Pancreas (tissue), 10 donors: ENCODE measurements around the gene ADAMTS14. TPM values are rescaled to one million over a fixed set of nuclear protein-coding genes. Genes with fewer than 3 reads are reported as not detected.

ENCODE experiments used
- ATAC-seq, 4 donors: fragments of 200-7000 bp; cut with Tn5 transposase; one replicate each; pipeline versions ENCODE4 v1.8.0 to v1.9.1; 2020; ENCODE audit warnings: mild to moderate bottlenecking in 4 of 4, moderate library complexity in 4 of 4
- DNase-seq, 6 donors: peaks; one replicate each; pipeline ENCODE4 v3.0.0-alpha.2; 2020
- FAIRE-seq: peaks from 2 replicates; lab custom pipeline; 2012; peaks lifted over from hg19 to GRCh38; lab: Jason Lieb, UNC
- H3K27ac ChIP-seq, 4 donors: fragments of 200-600 bp; sonication (generic); 1 replicate in 3 of 4; 2 replicates in 1 of 4; pipeline versions ENCODE4 v1.5.0 to v1.8.0; 2020
- H3K27me3 ChIP-seq, 4 donors: fragments of 200-600 bp; one replicate each; pipeline ENCODE4 v1.8.0; 2021
- H3K36me3 ChIP-seq, 3 donors: fragments of 200-600 bp; sonication (generic) in 1 of 3; one replicate each; pipeline versions ENCODE4 v1.5.0 to v1.8.0; 2020 to 2021
- H3K4me1 ChIP-seq, 3 donors: fragments of 200-600 bp; one replicate each; pipeline ENCODE4 v1.8.0; 2021
- H3K4me3 ChIP-seq, 4 donors: fragments of 200-600 bp; sonication (generic) in 2 of 4; one replicate each; pipeline versions ENCODE4 v1.5.0 to v1.8.0; 2020 to 2021
- H3K9me3 ChIP-seq, 4 donors: fragments of 200-600 bp; one replicate each; pipeline ENCODE4 v1.8.0; 2021
- WGBS, 2 donors: extraction: QIAGEN DNeasy Blood & Tissue Kit; methylation state at CpG; one replicate each; pipeline ENCODE4 v1.1.7; 2013; 5-methylcytosine and 5-hydroxymethylcytosine counted together
- intact Hi-C, 3 donors: fragments of 100-400 bp; cut with DNase I; formaldehyde crosslinking; loops; one replicate each; pipeline versions ENCODE4 v1.11.1 to v1.14.2; 2022
- polyA plus RNA-seq, 2 donors: library from polyadenylated mRNA; stranded (reverse); fragments of 200-250 nt; gene quantifications; one replicate each; pipeline ENCODE4 v1.2.3, GENCODE V29; 2013
- total RNA-seq, 6 donors: library from RNA; stranded (reverse); fragmentation: NEBNext Ultra II Directional in 4 of 6; extraction: Animal tissue kit (Norgen Biotek cat#: 25700) in 4 of 6; gene quantifications; one replicate each; pipeline versions ENCODE4 v1.2.1 to v1.2.4, GENCODE V29; 2021 to 2023
- TF ChIP-seq, protein P1 (sequence below), 4 donors: fragments of 200-600 bp; sonication (generic) in 3 of 4; IDR thresholded peaks; one replicate each; pipeline versions ENCODE4 v1.5.0 to v1.8.0; 2021; ENCODE audit warnings: antibody characterized with exemption in 4 of 4
- donor health status: healthy with polysubstance abuse.
- donor health status: DM: no; HTN: no; CAD: no; lungs with moderate emphysema.
- donor health status: DM: no; HTN: no; CAD: no.
- donor health status: control.
- donor health status: control.
- donor health status: Bipolar disorder and iron deficiency.
- donor health status: DM: yes; HTN: yes; CAD: no.
- donor health status: DM: no; HTN: no; CAD: no.
- donor health status: DM: no; HTN: no; CAD: no.
- donor health status: DM: yes; HTN: yes; CAD: no.

ADAMTS14 gene
- total and polyA plus RNA-seq, 8 donors, result 0.06 to 2.2 (median 0.23) TPM; not detected in 2

DNA sequence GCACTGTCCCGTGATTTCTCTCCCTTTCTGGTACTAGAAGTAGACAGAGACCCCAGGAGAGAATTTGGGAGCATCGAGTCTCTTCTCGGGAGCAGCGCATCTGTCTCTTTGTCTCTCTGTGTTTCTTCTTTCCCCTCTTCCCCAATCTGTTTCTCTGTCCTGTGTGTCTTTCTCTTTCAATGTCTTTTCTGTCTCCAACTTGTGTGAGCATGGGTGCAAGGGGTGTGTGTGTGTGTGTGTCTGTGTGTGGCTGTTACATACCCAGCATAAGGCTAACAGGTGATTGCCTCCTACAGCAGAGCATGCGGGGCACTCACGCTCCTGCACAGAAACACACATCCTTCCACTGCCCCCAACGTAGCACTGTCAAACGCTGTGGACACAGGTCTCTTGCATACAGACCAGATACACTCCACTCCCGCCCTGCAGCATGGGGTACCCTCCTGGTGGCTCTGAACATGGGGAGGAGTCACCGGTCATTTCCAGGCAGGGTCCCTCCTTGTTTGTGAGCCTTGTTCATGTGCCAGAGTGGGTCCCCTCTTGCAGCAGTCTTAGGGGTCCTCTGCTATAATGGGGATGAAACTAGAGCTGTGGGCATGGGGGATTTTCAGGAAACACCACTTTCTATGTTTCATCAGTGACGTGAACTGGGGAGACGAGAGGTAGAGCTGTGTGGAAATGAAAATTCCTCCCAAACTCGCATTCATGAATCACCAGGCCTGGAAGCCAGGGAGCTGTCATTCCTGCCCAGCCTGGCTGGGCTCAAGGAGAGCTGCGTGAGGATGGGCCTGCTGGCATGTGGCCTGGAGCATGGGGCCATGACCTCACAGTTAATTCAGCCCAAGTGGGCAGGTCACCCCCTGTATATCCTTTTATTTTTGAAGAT is 980 bp downstream of the ADAMTS14 start:
- ATAC-seq, result peak in 2 of 4 donors; percentile 38 to 52
- FAIRE-seq, result no peak
- no peak overlapping the region for H3K27ac ChIP-seq

GRCh38 chr10:70673929-70674559 is 1.7 kb downstream of the ADAMTS14 start:
- FAIRE-seq (no peak), DNase-seq (no peak), ATAC-seq (no peak)
- no peaks in the 10 kb centered on the region for H3K9me3 ChIP-seq
- 38 to 39% methylated on average over 11 of the region's 11 CpGs for WGBS, 2 donors
- TF ChIP-seq, protein P1, sequence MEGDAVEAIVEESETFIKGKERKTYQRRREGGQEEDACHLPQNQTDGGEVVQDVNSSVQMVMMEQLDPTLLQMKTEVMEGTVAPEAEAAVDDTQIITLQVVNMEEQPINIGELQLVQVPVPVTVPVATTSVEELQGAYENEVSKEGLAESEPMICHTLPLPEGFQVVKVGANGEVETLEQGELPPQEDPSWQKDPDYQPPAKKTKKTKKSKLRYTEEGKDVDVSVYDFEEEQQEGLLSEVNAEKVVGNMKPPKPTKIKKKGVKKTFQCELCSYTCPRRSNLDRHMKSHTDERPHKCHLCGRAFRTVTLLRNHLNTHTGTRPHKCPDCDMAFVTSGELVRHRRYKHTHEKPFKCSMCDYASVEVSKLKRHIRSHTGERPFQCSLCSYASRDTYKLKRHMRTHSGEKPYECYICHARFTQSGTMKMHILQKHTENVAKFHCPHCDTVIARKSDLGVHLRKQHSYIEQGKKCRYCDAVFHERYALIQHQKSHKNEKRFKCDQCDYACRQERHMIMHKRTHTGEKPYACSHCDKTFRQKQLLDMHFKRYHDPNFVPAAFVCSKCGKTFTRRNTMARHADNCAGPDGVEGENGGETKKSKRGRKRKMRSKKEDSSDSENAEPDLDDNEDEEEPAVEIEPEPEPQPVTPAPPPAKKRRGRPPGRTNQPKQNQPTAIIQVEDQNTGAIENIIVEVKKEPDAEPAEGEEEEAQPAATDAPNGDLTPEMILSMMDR (IDR thresholded peaks at IDR 0.05), result no peak
- intact Hi-C loops, result no loop called here
- no peak overlapping the region for H3K4me3 ChIP-seq
- no peak overlapping the region for H3K27ac ChIP-seq
- no peaks in the 10 kb centered on the region for H3K4me1 ChIP-seq
- H3K36me3 ChIP-seq, result no peaks in the 10 kb centered on the region
- peaks cover 0 to 8% (median 0%) of the 10 kb centered on the region in 4 donors for H3K27me3 ChIP-seq

More for the DNA sequence above, 980 bp downstream of the ADAMTS14 start:
- Histone ChIP-seq H3K9me3 (no peaks in the 10 kb centered on the region), H3K4me1 (no peaks in the 10 kb centered on the region), H3K27me3 (peaks cover 0 to 8% (median 0%) of the 10 kb centered on the region in 4 donors), H3K4me3 (no peak overlapping the region), H3K36me3 (no peaks in the 10 kb centered on the region)
- DNase-seq, result no peak
- TF ChIP-seq, protein P1 (IDR thresholded peaks at IDR 0.05), result no peak
- 27 to 40% methylated on average over 14 of the region's 14 CpGs for WGBS, 2 donors
- intact Hi-C loops, result no loop called here

DNA sequence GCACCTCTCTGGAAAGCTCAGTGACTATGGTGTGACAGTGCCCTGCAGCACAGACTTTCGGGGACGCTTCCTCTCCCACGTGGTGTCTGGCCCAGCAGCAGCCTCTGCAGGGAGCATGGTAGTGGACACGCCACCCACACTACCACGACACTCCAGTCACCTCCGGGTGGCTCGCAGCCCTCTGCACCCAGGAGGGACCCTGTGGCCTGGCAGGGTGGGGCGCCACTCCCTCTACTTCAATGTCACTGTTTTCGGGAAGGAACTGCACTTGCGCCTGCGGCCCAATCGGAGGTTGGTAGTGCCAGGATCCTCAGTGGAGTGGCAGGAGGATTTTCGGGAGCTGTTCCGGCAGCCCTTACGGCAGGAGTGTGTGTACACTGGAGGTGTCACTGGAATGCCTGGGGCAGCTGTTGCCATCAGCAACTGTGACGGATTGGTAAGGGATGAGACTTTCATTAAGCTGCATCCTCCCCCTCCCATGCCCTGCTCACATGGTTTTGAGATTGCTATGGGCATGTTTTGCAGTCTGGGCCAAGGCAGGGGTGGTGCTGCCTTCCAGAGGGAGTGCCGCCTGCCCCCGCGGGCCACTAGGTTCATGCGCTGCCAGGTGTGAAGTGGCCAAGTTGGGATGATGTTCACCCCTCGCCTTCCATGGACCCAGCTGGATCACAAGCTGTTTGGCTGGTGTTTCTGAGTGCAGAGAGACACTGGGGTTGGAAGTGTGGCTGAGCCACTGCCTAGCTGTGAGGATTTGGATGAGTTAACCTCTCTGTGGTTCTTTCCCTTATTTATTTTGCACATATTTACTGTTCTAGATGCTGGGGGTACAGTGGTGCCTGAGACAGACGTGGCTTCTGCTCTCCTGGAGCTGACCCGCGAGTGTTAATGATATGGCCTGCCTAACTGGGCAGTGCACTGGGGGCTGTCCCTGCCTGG is 2.5 kb downstream of the ADAMTS14 start:
- DNase-seq (no peak), FAIRE-seq (no peak), ATAC-seq (no peak)
- intact Hi-C loops, result no loop called here
- peaks cover 0 to 8% (median 0%) of the 10 kb centered on the region in 4 donors for H3K27me3 ChIP-seq
- H3K4me1 ChIP-seq, result no peaks in the 10 kb centered on the region
- no peak overlapping the region for H3K27ac ChIP-seq
- TF ChIP-seq, protein P1 (IDR thresholded peaks at IDR 0.05), result no peak
- no peaks in the 10 kb centered on the region for H3K9me3 ChIP-seq
- H3K36me3 ChIP-seq, result no peaks in the 10 kb centered on the region
- WGBS, 2 donors, result 51 to 61% methylated on average over 24 of the region's 24 CpGs
- H3K4me3 ChIP-seq, result no peak overlapping the region

- intact Hi-C loops, result no loop called here
- H3K36me3 ChIP-seq, result no peaks in the 10 kb centered on the region
These were observed 3.3 kb downstream of the ADAMTS14 start for GRCh38 chr10:70675496-70676161.

More at GRCh38 chr10:70675496-70676161, 3.3 kb downstream of the ADAMTS14 start:
- Histone ChIP-seq H3K27me3 (peaks cover 0 to 8% (median 0%) of the 10 kb centered on the region in 4 donors), H3K4me1 (no peaks in the 10 kb centered on the region), H3K4me3 (no peak overlapping the region), H3K27ac (no peak overlapping the region), H3K9me3 (no peaks in the 10 kb centered on the region)
- FAIRE-seq, result no peak
- TF ChIP-seq, protein P1 (IDR thresholded peaks at IDR 0.05), result no peak
- no peak for ATAC-seq
- 46 to 56% methylated on average over 14 of the region's 14 CpGs for WGBS, 2 donors
- no peak for DNase-seq
